Smooth muscle cell of the umbilical artery (primary cell): Measurements from ENCODE around the gene KRT16. TPM values are rescaled to one million over a fixed set of nuclear protein-coding genes. Genes with fewer than 3 reads are reported as not detected.

Experiments
- total RNA-seq: library from RNA; depleted of rRNA; stranded (reverse); fragments of >200 nt; gene quantifications from 2 replicates; pipeline ENCODE4 v1.2.3, GENCODE V29; 2014

KRT16 gene
- not detected in 2 replicates for total RNA-seq

GRCh38 chr17:41612376-41613160 lies at the start of gene KRT16:
Gene KRT16, minus strand, starts transcription at chr17:41612767. Its CDS starts 79 bp downstream, at chr17:41612688.

GRCh38 chr17:41624208-41625101 lies 11.9 kb upstream of the KRT16 start, which contains the start of gene KRT17:
Gene KRT17, minus strand, starts transcription at chr17:41624575. Its CDS starts 66 bp downstream, at chr17:41624509.

GRCh38 chr17:41586863-41587495 lies 25.6 kb downstream of the KRT16 start, which contains the start of gene KRT14:
Gene KRT14, minus strand, starts transcription at chr17:41586895. Its CDS starts 61 bp downstream, at chr17:41586834.

GRCh38 chr17:41571561-41572434 lies 40.8 kb downstream of the KRT16 start, which contains the start of gene KRT9:
Gene KRT9, minus strand, starts transcription at chr17:41572059. Its CDS starts 67 bp downstream, at chr17:41571992.

Other genes starting within 250 kb of the KRT16 start
- gene KRT33B, start 243.0 kb downstream of the KRT16 start, total RNA-seq, result 0.30 and 0.32 TPM in 2 replicates
- gene KRT34, start 230.5 kb downstream of the KRT16 start, total RNA-seq, result 0.89 and 6.6 TPM in 2 replicates
- gene KRT31, start 215.2 kb downstream of the KRT16 start, total RNA-seq, result not detected in 2 replicates
- gene KRT37, start 188.2 kb downstream of the KRT16 start, total RNA-seq, result not detected in 2 replicates
- not detected in 2 replicates for gene KRT38, start 171.8 kb downstream of the KRT16 start, total RNA-seq
- gene KRT32, start 145.4 kb downstream of the KRT16 start, total RNA-seq, result 0.09 TPM in 1 of 2 replicates, not detected in the other
- not detected in 2 replicates for gene KRT35, start 131.6 kb downstream of the KRT16 start, total RNA-seq
- not detected in 2 replicates for gene KRT36, start 122.9 kb downstream of the KRT16 start, total RNA-seq
- gene KRT13, start 107.2 kb downstream of the KRT16 start, total RNA-seq, result 0.30 and 0.46 TPM in 2 replicates
- 1.8 and 8.6 TPM in 2 replicates for gene KRT15, start 93.9 kb downstream of the KRT16 start, total RNA-seq
- 82.3 and 279 TPM in 2 replicates for gene KRT19, start 84.5 kb downstream of the KRT16 start, total RNA-seq
- not detected in 2 replicates for gene KRT9, start 40.7 kb downstream of the KRT16 start, total RNA-seq
- 0.46 TPM in 1 of 2 replicates, not detected in the other for gene KRT14, start 25.9 kb downstream of the KRT16 start, total RNA-seq
- gene KRT17, start 11.8 kb upstream of the KRT16 start, total RNA-seq, result 2.7 and 2.8 TPM in 2 replicates
- 203 and 238 TPM in 2 replicates for gene EIF1, start 76.1 kb upstream of the KRT16 start, total RNA-seq
- gene GAST, start 99.6 kb upstream of the KRT16 start, total RNA-seq, result not detected in 2 replicates
- 0.18 TPM in 1 of 2 replicates, not detected in the other for gene HAP1, start 121.9 kb upstream of the KRT16 start, total RNA-seq
- gene JUP, start 173.9 kb upstream of the KRT16 start, total RNA-seq, result 12.8 and 32.9 TPM in 2 replicates
- gene P3H4, start 199.2 kb upstream of the KRT16 start, total RNA-seq, result 146 and 214 TPM in 2 replicates
- 1,225 and 1,584 TPM in 2 replicates for gene FKBP10, start 200.2 kb upstream of the KRT16 start, total RNA-seq
- 35.4 and 44.5 TPM in 2 replicates for gene NT5C3B, start 223.5 kb upstream of the KRT16 start, total RNA-seq
- gene KLHL10, start 225.1 kb upstream of the KRT16 start, total RNA-seq, result 0.28 TPM in 1 of 2 replicates, not detected in the other